ENCODE measurements around the gene FAM221B.

FAM221B gene

DNA sequence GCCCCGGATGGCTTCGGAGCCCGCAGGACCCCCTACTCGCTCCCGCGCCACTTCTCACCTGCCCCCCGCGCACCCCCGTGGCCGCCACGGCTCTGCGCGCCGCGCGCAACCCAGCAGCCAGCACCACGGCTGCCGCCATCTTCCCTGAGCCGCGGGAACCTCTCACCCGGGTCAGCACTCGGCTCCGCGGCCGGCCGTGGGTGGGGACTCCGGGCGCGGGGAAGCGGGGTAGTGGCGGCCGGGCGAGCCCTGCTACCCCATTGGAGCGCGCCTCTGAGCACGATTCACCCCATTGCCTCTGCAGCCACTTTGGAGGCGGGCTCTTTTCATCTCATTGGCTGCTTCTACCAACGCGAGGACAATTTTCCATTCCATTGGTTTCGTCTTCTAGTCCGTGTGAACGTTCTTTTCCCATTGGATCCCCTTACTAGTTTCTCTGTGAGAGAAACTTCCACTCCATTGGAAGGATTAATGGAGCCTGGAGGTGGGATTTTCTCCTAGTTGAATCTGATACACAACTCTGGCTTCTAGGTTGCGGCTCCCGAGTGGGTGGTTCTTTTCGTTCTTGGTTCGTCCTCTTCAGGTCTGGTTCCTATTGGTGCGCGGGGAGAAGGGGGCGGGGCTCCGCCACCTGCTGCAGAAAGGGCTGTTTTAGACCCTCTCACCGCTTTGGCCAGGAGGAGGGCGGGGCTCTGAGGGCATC lies 13.5 kb downstream of the FAM221B start, which contains the start of gene HINT2:
Gene HINT2 (minus strand): TSS at position 202 of the 703 bp plus-strand sequence. CDS start 63 bp downstream, at position 139.
- DNase-seq, result peak; percentile 98

GRCh38 chr9:35814106-35814840 lies 14.3 kb downstream of the FAM221B start:
- DNase-seq, result peak; percentile 28

DNA sequence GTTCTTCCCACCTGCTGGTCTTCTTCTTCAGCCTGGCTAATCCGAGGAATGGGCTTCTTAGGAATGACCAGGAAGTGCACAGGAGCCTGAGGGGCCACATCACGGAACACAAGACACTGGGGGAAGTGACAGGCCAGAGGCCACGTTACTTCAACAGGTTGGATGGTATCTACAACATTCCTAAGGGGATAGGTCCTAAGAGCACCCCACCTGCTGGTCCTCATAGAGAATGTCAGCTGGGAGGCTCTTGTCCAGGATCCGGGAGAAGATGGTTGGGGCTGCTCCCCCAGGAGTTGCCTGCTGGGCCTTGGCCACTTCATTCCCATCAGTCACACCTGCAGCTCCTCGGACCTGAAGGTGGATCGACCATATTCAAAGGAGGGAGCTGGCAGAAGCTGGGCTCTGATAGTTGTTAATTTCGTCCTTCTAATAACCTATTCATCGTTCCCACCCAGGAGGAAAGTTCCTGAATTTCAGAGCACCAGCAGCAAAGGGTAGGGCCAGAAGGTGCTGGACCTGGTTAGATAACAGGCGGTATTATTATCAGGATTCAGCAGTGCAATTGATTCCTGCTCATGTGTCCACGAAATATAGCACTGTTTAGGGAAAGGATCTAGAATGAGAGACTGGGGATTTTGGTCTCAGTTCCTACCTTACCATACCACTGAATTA lies 15.0 kb downstream of the FAM221B start:
- DNase-seq, result no peak

GRCh38 chr9:35812025-35812602 lies 16.4 kb downstream of the FAM221B start, which contains the start of gene SPAG8:
Gene SPAG8, minus strand, starts transcription at chr9:35812262. Its CDS starts 115 bp downstream, at chr9:35812147.
- peak; percentile 97 for DNase-seq

- no peak for DNase-seq
Observed at GRCh38 chr9:35811381-35812024, 17.0 kb downstream of the FAM221B start.

- DNase-seq, result no peak
Observed at GRCh38 chr9:35810122-35810521, 18.4 kb downstream of the FAM221B start.

DNA sequence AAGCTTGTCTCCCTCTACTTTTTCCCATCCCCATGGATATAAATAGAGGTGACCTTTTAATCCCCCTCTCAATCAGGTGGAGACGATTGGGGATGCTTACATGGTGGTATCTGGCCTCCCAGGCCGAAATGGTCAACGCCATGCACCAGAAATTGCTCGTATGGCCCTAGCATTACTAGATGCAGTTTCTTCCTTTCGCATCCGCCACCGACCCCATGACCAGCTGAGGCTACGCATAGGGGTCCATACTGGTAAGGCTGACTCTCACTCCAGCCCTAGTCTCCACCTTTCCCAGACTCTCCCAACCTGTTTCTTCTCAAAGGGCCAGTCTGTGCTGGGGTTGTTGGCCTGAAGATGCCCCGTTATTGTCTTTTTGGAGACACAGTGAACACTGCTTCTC lies 20.1 kb downstream of the FAM221B start:
- no peak for DNase-seq

DNA sequence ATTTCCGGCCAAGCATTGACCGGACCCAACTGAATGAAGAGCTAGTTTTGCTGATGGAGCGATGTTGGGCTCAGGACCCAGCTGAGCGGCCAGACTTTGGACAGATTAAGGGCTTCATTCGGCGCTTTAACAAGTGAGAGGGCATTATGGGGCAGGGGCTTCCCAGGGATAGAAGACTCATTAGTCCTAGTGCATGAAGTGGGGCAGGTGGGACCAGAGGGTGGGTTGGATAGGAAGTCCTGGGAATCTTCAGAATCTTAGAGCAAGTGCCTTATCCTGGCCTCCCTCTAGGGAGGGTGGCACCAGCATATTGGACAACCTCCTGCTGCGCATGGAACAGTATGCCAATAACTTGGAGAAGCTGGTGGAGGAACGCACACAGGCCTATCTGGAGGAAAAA lies 22.4 kb downstream of the FAM221B start:
- DNase-seq, result no peak

GRCh38 chr9:35801328-35802128 lies 27.0 kb downstream of the FAM221B start:
- DNase-seq, result no peak

GRCh38 chr9:35800530-35800929 lies 28.0 kb downstream of the FAM221B start:
- no peak for DNase-seq

GRCh38 chr9:35798658-35799374 lies 29.7 kb downstream of the FAM221B start:
- no peak for DNase-seq

GRCh38 chr9:35797311-35798109 lies 31.0 kb downstream of the FAM221B start:
- no peak for DNase-seq

- no peak for DNase-seq
Observed at GRCh38 chr9:35795695-35796094, 32.8 kb downstream of the FAM221B start.

- DNase-seq, result no peak
Observed at GRCh38 chr9:35793461-35793860, 35.1 kb downstream of the FAM221B start.

GRCh38 chr9:35792826-35793225 lies 35.7 kb downstream of the FAM221B start:
- no peak for DNase-seq

DNA sequence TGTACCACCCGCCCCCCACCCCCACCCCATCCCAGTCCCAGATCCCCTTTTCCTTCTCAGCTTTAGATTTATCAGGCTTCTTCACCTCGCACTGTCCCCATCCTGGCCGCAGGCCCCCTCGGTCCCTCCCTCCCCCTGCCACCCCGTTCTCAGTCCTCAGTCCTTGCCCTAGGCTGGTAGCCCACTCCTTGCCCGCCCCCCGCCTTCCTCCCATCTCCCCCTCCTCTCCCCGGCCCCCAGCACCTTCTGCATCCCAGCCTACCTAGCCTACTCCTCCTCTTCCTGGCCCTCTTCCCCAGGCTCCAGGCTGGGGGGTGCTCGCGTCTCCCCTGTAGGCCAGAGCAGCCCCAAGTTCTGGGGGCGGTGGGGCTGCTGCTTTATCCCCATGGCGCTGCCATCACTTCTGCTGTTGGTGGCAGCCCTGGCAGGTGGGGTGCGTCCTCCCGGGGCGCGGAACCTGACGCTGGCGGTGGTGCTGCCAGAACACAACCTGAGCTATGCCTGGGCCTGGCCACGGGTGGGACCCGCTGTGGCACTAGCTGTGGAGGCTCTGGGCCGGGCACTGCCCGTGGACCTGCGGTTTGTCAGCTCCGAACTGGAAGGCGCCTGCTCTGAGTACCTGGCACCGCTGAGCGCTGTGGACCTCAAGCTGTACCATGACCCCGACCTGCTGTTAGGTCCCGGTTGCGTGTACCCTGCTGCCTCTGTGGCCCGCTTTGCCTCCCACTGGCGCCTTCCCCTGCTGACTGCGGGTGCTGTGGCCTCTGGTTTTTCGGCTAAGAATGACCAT lies 36.3 kb downstream of the FAM221B start:
- no peak for DNase-seq

- DNase-seq, result no peak
Observed at GRCh38 chr9:35791297-35791921, 37.1 kb downstream of the FAM221B start, which contains the start of gene NPR2. Gene NPR2, plus strand, starts transcription at chr9:35791591. Its CDS starts 818 bp downstream, at chr9:35792409.

DNA sequence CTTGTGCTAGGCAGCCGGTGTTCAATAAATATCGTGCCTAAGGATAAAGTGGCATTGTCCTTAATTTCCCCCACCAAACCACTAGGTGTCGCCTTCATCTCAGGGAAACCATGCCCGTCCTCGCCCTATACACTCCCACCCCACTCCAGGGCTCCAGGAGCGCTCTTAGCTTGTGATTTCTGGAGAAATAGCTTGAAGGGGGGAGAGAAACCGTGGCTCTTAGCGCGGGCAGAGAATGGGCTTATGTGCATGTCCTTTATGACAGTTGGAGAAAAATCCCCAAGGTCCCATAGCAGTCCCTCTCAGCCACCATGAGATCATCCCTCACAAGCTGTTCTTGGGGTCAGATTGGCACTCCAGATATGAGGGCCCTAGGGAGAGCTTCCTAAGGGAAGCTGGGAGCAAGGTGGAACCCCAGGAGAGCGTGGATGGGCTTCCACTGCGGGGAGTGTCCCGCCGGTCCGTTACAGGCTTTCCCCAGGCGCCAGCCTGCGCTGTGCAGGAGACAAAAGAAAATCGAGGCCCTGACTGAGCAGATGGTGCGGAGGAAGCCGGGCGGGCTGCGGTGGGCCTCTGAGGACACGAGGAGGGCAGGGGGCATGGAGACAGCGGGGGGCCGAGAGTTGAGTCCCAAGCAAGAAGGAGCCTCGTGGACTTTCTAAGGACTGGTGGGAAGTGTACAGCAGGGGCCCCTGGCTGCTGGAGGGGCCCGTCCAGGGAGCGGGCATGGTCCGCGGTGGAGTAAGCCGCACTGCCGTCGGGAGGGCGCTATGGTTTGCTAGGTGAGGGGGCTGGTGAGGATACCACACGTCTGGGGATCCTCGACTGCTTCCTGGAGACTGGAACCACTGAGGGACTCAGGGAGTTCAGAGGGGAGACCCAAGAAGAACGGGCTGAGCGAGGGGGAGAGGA lies 37.9 kb downstream of the FAM221B start:
- DNase-seq, result peak; percentile 88

Measured in NCI-H1105 treated with DMSO at 0.1 percent for 48 hours (cell line).